Stimulated activated CD8-positive, alpha-beta memory T cell treated with anti-CD3 and anti-CD28 coated beads, Interleukin-15, amount 100 ng/mL, for 24 hours (primary cell): ENCODE results near the gene SLC13A5.
"Not testable (repeated sequence)": the region's sequence is repeated elsewhere in the genome, so short reads cannot be mapped to it uniquely, and the experiment has no call there.

Experiments used
- DNase-seq: peaks from one replicate; pipeline ENCODE4 v3.0.0-alpha.2; 2020; ENCODE audit warnings: low read depth

The SLC13A5 gene

GRCh38 chr17:6660805-6661463 is 52.2 kb downstream of the SLC13A5 start:
- DNase-seq = no peak

DNA sequence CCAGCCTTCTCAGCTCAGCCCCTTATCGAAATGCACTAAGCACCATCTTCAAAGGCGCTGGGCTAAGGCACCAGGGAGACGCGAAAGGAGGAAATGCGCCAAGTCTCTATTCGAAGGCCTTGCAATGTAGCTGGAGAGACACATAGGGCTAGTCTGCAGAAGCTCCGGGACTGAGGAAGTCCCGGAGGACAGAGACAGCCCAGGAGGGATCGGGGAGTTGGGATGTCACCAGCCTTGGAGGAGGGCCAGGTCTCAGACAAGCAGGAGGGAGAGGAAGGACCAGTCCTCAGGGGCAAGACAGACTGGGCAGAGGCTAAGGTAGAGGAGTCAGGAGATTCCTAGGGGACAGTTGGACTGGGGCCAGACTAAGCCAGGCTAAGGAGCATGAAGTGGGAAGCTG is 53.1 kb downstream of the SLC13A5 start:
- no peak for DNase-seq

- not testable (repeated sequence) for DNase-seq
These were observed 54.8 kb downstream of the SLC13A5 start for GRCh38 chr17:6658411-6658810.

GRCh38 chr17:6657633-6658287 is 55.4 kb downstream of the SLC13A5 start:
- no peak for DNase-seq

GRCh38 chr17:6656797-6657632 is 56.2 kb downstream of the SLC13A5 start:
- not testable (repeated sequence) for DNase-seq

- not testable (repeated sequence) for DNase-seq
These were observed 57.3 kb downstream of the SLC13A5 start for GRCh38 chr17:6655732-6656361.

GRCh38 chr17:6654841-6655731 is 58.1 kb downstream of the SLC13A5 start:
- DNase-seq = no peak

DNA sequence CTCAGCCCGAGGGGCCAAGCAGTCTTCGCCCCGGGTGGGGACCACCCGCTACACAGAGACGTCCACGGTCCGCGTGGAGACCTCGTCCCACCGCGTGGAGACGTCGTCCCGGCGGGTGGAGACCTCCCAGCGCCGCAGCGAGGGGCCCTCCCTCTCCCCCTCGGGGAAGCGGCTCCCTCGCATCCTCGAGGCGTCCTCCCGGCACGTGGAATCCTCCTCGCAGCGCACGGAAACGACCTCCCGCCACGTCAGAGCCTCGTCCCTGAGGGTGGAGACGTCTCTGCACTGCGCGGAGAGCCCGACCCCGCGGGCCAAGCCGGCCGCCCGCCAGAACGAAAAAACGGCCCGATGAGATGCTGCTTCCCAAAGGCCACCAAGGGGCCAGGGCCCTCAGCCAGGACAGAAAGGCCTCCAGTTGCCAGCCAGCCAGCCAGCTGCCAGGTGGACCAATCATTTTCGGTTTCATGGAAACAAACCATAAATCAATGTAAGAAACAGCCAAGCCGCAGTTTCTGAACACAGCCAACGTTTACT is 61.2 kb downstream of the SLC13A5 start:
- DNase-seq = peak; percentile 12

- peak; percentile 91 for DNase-seq
These were observed 61.7 kb downstream of the SLC13A5 start, which contains the start of the genes C17orf100 and MED31 for GRCh38 chr17:6651354-6651918. TSS of gene C17orf100 (plus strand) at chr17:6651762. CDS start at chr17:6651914, 152 bp downstream. TSS of gene MED31 (minus strand) at chr17:6651605. CDS start at chr17:6651528, 77 bp downstream.

GRCh38 chr17:6648181-6648580 is 65.0 kb downstream of the SLC13A5 start:
- DNase-seq = no peak

DNA sequence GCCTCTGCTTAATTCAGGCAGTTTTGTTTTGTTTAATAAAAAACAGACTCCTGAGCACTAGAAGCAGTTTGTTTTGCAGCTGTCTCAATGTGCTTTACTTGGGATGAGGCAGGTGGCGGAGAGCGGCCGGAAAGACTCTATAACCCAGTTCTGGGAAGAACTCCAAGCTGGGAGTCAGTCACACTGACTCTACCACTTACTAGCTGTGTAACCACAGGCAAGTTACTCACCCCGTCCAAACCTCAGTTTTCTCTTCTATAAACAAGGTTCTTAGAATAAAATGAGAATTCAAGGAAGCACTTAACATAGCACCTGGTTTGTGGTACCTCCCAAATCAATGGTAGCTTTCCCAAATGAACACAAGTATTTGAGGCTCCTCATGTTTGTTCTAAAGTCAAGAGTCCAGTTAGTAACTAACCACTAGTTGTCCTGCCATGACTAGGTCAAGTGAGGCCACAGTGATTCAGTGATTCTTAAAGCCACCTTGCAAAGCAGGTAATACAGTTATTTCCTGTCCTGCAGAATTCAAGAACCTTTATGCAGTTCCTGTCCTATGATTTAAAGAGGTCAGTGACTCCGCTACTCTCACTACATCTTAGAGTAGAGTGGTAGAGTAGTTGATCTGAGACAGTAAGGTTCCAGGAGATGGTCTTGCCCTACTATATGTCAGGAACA is 69.6 kb downstream of the SLC13A5 start:
- DNase-seq = no peak

DNA sequence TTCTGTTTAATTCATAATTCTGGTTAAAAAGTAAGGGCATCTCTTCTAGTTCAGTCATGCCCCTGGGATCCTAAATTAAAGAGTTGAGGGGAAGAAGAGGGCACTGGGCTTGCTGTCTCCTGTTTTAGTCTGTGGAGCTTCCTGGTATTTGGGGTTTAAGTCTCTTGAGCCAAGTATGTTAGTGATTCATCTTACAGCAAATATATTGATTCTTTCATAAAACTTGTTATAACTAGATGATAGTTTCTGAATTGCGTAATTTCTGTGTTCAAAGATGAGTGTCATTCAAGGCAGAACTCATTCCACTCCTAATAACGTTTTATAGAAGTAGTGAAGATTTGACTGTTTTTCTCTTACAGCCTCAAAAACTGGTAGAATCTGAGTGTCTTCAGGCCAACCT is 70.6 kb downstream of the SLC13A5 start:
- no peak for DNase-seq

- no peak for DNase-seq
These were observed 71.8 kb downstream of the SLC13A5 start for GRCh38 chr17:6641247-6641863.

DNA sequence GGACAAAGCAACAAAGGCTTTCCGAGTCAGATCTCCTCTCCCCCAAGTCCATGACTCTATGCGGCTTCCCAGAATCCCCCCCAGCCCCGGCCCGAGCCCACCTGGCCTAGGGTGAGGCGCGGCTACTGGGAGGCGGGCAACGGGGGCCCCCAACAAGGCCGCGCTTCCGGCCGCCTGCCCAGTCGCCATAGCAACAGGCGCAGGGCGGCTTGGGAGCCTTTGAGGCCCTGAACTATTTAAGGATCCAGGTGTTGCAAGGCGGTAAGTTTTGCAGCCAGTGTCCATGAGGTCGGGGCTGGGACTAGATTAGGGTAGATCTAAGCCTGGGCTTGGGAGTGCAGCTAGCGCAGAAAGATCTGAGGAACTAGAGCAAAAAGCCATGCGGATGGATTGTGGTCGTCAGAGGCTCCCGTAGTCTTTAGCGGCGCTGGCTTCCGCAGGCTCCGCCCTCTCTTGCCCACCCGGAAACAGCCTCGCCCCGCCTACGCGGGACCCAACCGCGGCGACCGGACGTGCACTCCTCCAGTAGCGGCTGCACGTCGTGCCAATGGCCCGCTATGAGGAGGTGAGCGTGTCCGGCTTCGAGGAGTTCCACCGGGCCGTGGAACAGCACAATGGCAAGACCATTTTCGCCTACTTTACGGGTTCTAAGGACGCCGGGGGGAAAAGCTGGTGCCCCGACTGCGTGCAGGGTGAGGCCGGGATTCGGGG is 72.5 kb downstream of the SLC13A5 start, which contains the start of the genes KIAA0753 and TXNDC17:
KIAA0753 (minus strand) TSS at position 176 of the 711 bp plus-strand sequence. CDS start 5,608 bp downstream, outside the sequence.
TXNDC17 (plus strand) TSS at position 525 of the 711 bp plus-strand sequence; CDS start at position 548, 23 bp downstream.
- peak; percentile 87 for DNase-seq

DNA sequence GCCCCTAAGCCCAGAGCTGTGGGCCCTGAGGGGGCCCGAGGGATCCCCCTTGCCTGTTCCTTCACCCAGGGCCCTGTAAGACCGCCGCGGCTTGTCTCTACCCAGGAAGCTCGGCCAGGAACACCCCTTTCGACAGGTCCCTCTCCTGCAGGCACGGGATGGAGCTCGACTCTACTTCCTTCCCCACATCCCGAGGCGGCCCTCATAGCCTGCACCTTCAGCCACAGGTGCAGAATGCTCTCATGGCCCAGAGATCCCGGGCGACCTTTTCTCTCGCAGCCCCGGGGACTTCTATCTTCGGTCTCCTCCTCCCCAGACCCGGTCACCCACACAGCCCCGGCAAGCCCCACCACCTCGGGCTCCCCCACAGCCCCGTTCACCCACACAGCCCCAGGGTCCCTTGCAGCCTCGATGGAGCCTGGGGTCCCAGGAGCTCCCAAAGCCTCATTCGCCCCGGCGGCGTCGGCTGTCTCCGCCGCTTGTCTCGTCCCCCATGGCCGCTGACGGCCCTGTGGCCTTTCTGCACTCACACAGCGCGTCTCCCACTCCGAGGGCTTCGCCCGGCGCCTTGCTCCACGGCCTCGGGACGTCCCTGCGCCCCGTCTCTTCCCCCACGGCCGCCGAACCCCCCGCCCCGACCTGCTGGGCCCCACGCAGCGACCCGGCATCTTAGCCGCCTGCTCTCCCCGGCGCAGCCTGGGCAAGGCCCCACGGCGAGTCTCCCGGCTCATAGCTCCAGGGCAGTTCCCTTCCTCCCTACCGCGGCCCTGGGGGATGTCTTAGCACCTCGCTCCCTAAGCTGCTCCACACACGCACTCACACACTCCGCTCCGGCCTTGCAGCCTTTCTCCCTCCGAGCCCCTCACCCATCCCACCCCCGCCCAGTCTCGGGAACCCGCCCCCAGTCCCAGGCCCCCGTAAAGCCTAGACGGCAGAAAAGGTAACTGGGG is 73.3 kb downstream of the SLC13A5 start:
- DNase-seq = peak; percentile 12

DNA sequence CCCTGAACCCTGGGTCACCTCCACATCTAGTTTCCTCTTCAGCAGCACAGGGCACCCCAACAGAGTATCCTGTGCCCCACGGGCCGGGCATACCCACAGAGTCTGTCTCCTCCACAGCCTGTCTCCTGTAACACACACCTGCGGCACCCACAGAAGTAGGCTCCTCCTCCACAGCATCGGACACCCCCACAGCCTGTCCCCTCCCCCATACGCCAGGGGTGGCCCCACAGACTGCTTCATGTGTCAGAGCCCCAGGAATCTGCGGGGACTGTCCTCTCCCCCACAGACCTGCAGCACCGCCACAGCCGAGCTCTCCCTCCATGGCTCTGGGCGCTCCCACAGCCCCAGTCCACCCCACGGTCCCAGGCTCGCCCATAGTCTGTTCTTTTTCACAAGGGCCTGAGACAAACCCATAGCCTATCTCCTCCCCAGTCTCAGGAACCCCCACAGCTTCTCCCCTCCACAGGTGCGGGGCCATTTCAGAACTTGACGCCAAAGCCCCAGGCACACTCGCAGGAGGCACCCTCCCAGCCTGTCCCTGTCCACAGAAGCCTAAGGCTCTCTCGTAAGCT is 74.1 kb downstream of the SLC13A5 start:
- no peak for DNase-seq
